ENCODE results near the gene GPR21.

GPR21 gene

GRCh38 chr9:123033864-123034601 is 566 bp downstream of the GPR21 start:
- DNase-seq (ENCODE audit: low read depth in 2 of 3, low spot score in 1 of 3), result no peak

- DNase-seq (ENCODE audit: low read depth in 2 of 3, low spot score in 1 of 3), result no peak
Observed at GRCh38 chr9:123034881-123035510, 1.5 kb downstream of the GPR21 start.

GRCh38 chr9:123035791-123036190 is 2.3 kb downstream of the GPR21 start:
- no peak for DNase-seq (ENCODE audit: low read depth in 2 of 3, low spot score in 1 of 3)

GRCh38 chr9:123036893-123037545 is 3.6 kb downstream of the GPR21 start:
- DNase-seq (ENCODE audit: low read depth in 2 of 3, low spot score in 1 of 3), result no peak

GRCh38 chr9:123039617-123040219 is 6.3 kb downstream of the GPR21 start:
- no peak for DNase-seq (ENCODE audit: low read depth in 2 of 3, low spot score in 1 of 3)

- DNase-seq (ENCODE audit: low read depth in 2 of 3, low spot score in 1 of 3), result no peak
Observed at GRCh38 chr9:123040801-123041200, 7.3 kb downstream of the GPR21 start.

GRCh38 chr9:123041489-123041888 is 8.0 kb downstream of the GPR21 start:
- no peak for DNase-seq (ENCODE audit: low read depth in 2 of 3, low spot score in 1 of 3)

- no peak for DNase-seq (ENCODE audit: low read depth in 2 of 3, low spot score in 1 of 3)
Observed at GRCh38 chr9:123043081-123043939, 9.8 kb downstream of the GPR21 start.

GRCh38 chr9:123044586-123044985 is 11.1 kb downstream of the GPR21 start:
- DNase-seq (ENCODE audit: low read depth in 2 of 3, low spot score in 1 of 3), result no peak

GRCh38 chr9:123046406-123047195 is 13.1 kb downstream of the GPR21 start:
- no peak for DNase-seq (ENCODE audit: low read depth in 2 of 3, low spot score in 1 of 3)

GRCh38 chr9:123048748-123049147 is 15.3 kb downstream of the GPR21 start:
- DNase-seq (ENCODE audit: low read depth in 2 of 3, low spot score in 1 of 3), result no peak

GRCh38 chr9:123049589-123050222 is 16.2 kb downstream of the GPR21 start:
- no peak for DNase-seq (ENCODE audit: low read depth in 2 of 3, low spot score in 1 of 3)

- DNase-seq (ENCODE audit: low read depth in 2 of 3, low spot score in 1 of 3), result no peak
Observed at GRCh38 chr9:123053046-123053445, 19.6 kb downstream of the GPR21 start.

- no peak for DNase-seq (ENCODE audit: low read depth in 2 of 3, low spot score in 1 of 3)
Observed at GRCh38 chr9:123053711-123054110, 20.2 kb downstream of the GPR21 start.

GRCh38 chr9:123058834-123059233 is 25.4 kb downstream of the GPR21 start:
- no peak for DNase-seq (ENCODE audit: low read depth in 2 of 3, low spot score in 1 of 3)

GRCh38 chr9:123059472-123060220 is 26.2 kb downstream of the GPR21 start:
- no peak for DNase-seq (ENCODE audit: low read depth in 2 of 3, low spot score in 1 of 3)

GRCh38 chr9:123061216-123061615 is 27.7 kb downstream of the GPR21 start:
- DNase-seq (ENCODE audit: low read depth in 2 of 3, low spot score in 1 of 3), result no peak

GRCh38 chr9:123062351-123063176 is 29.1 kb downstream of the GPR21 start:
- DNase-seq (ENCODE audit: low read depth in 2 of 3, low spot score in 1 of 3), result no peak

All from stimulated activated CD4-positive, alpha-beta T cell treated with anti-CD3 and anti-CD28 coated beads, Interleukin-12 subunit alpha, Interleukin-12 subunit beta, amount 100 ng/mL, for 48 hours (primary cell).